Neural progenitor cell (in vitro differentiated cells): ENCODE measurements around the gene DLX5. TPM values are rescaled to one million over a fixed set of nuclear protein-coding genes. Genes with fewer than 3 reads are reported as not detected.

ENCODE experiments used
- DNase-seq: peaks from one replicate; pipeline ENCODE4 v3.0.0-alpha.2; 2016; ENCODE audit warnings: low spot score
- H2AFZ ChIP-seq: fragments of 200-600 bp; sonication (generic); replicated peaks from 2 replicates; pipeline ENCODE4 v1.6.1; 2016; ENCODE audit warnings: antibody characterized with exemption
- H3F3A ChIP-seq: fragments of 200-600 bp; sonication (generic); 2 replicates; pipeline ENCODE4 v1.6.1; 2016; ENCODE audit warnings: antibody characterized with exemption, low read depth
- H3K27ac ChIP-seq: fragments of 200-600 bp; sonication (generic); 2 replicates; pipeline ENCODE4 v1.5.1; 2016; ENCODE audit warnings: mild to moderate bottlenecking
- H3K27me3 ChIP-seq: fragments of 200-600 bp; sonication (generic); 2 replicates; pipeline ENCODE4 v1.6.1; 2016; ENCODE audit warnings: mild to moderate bottlenecking, moderate library complexity
- H3K36me3 ChIP-seq: fragments of 200-600 bp; sonication (generic); 2 replicates; pipeline ENCODE4 v1.5.1; 2016
- H3K4me1 ChIP-seq: fragments of 200-600 bp; sonication (generic); 2 replicates; pipeline ENCODE4 v1.6.1; 2016; ENCODE audit warnings: mixed run types
- H3K4me2 ChIP-seq: fragments of 200-600 bp; sonication (generic); 2 replicates; pipeline ENCODE4 v1.6.1; 2016
- H3K4me3 ChIP-seq: fragments of 200-600 bp; sonication (generic); 2 replicates; pipeline ENCODE4 v1.5.1; 2016
- H3K79me2 ChIP-seq: fragments of 200-600 bp; sonication (generic); 2 replicates; pipeline ENCODE4 v1.6.1; 2016; ENCODE audit warnings: low read depth
- H3K9ac ChIP-seq: fragments of 200-600 bp; sonication (generic); 2 replicates; pipeline ENCODE4 v1.6.1; 2016
- H3K9me3 ChIP-seq: fragments of 200-600 bp; sonication (generic); 2 replicates; pipeline ENCODE4 v1.5.1; 2016; ENCODE audit warnings: low read depth
- H4K20me1 ChIP-seq: fragments of 200-600 bp; sonication (generic); 2 replicates; pipeline ENCODE4 v1.6.1; 2016; ENCODE audit warnings: low read depth
- H3K27ac Mint-ChIP-seq: 3 replicates; pipeline ENCODE4 v1.8.0; 2021; ENCODE audit warnings: mixed read lengths
- H3K27me3 Mint-ChIP-seq: 2 replicates; pipeline ENCODE4 v1.8.0; 2022; ENCODE audit warnings: low read depth, mild to moderate bottlenecking, inconsistent platforms, moderate library complexity, mixed read lengths; ENCODE audit not compliant: insufficient read depth
- H3K36me3 Mint-ChIP-seq: 3 replicates; pipeline ENCODE4 v1.8.0; 2021; ENCODE audit warnings: mixed read lengths
- H3K4me1 Mint-ChIP-seq: 3 replicates; pipeline ENCODE4 v1.8.0; 2021; ENCODE audit warnings: mixed read lengths
- H3K4me3 Mint-ChIP-seq: 3 replicates; pipeline ENCODE4 v1.8.0; 2021; ENCODE audit warnings: mild to moderate bottlenecking, moderate library complexity, mixed read lengths
- H3K9me3 Mint-ChIP-seq: 3 replicates; pipeline ENCODE4 v1.8.0; 2020; ENCODE audit warnings: mixed read lengths
- EZH2 ChIP-seq: fragments of 200-600 bp; sonication (generic); IDR thresholded peaks from 2 replicates; pipeline ENCODE4 v1.6.1; 2017; ENCODE audit warnings: antibody characterized with exemption, mild to moderate bottlenecking, moderate library complexity
- EZH2phosphoT487 ChIP-seq: fragments of 200-600 bp; sonication (generic); IDR thresholded peaks from 2 replicates; pipeline ENCODE4 v1.6.1; 2017; ENCODE audit warnings: antibody characterized with exemption
- total RNA-seq: library from RNA; depleted of rRNA; stranded (reverse); fragments of >200 nt; gene quantifications from 2 replicates; pipeline ENCODE4 v1.2.3, GENCODE V29; 2015; ENCODE audit warnings: low replicate concordance
- TF ChIP-seq, protein P1 (sequence below): fragments of 200-600 bp; sonication (generic); IDR thresholded peaks from 2 replicates; pipeline ENCODE4 v1.5.1; 2017; ENCODE audit warnings: antibody characterized with exemption, mild to moderate bottlenecking

The DLX5 gene
- total RNA-seq, 1 donor from 2014 or later: not detected

GRCh38 chr7:97001656-97002554 is 22.7 kb downstream of the DLX5 start:
- peak; percentile 69 for DNase-seq
- Histone ChIP-seq H2AFZ (no peak overlapping the region), H4K20me1 (peaks cover 87% of the 10 kb centered on the region), H3K27ac (no peak overlapping the region), H3K4me2 (peak overlapping the region; percentile 31), H3K79me2 (no peaks in the 10 kb centered on the region), H3K9ac (no peak overlapping the region), H3F3A (peaks cover 57% of the 10 kb centered on the region), H3K9me3 (no peaks in the 10 kb centered on the region), H3K36me3 (no peaks in the 10 kb centered on the region), H3K4me1 (peaks cover 28% of the 10 kb centered on the region), H3K4me3 (no peak overlapping the region), H3K27me3 (peaks cover 100% of the 10 kb centered on the region)
- H3K4me1 Mint-ChIP-seq: peaks cover 8% of the 10 kb centered on the region
- TF ChIP-seq, protein P1, sequence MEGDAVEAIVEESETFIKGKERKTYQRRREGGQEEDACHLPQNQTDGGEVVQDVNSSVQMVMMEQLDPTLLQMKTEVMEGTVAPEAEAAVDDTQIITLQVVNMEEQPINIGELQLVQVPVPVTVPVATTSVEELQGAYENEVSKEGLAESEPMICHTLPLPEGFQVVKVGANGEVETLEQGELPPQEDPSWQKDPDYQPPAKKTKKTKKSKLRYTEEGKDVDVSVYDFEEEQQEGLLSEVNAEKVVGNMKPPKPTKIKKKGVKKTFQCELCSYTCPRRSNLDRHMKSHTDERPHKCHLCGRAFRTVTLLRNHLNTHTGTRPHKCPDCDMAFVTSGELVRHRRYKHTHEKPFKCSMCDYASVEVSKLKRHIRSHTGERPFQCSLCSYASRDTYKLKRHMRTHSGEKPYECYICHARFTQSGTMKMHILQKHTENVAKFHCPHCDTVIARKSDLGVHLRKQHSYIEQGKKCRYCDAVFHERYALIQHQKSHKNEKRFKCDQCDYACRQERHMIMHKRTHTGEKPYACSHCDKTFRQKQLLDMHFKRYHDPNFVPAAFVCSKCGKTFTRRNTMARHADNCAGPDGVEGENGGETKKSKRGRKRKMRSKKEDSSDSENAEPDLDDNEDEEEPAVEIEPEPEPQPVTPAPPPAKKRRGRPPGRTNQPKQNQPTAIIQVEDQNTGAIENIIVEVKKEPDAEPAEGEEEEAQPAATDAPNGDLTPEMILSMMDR: no peak
- peak; percentile 90 for TF ChIP-seq EZH2phosphoT487
- TF ChIP-seq EZH2: peak; percentile 95
- peaks cover 91% of the 10 kb centered on the region for H3K27me3 Mint-ChIP-seq
- no peak overlapping the region for H3K27ac Mint-ChIP-seq
- H3K36me3 Mint-ChIP-seq: no peaks in the 10 kb centered on the region
- no peak overlapping the region for H3K4me3 Mint-ChIP-seq
- no peaks in the 10 kb centered on the region for H3K9me3 Mint-ChIP-seq

- H3K4me1 Mint-ChIP-seq: peaks cover 8% of the 10 kb centered on the region
- H3K4me1 ChIP-seq: peaks cover 30% of the 10 kb centered on the region
- peaks cover 2% of the 10 kb centered on the region for H3K9me3 Mint-ChIP-seq
- H4K20me1 ChIP-seq: peaks cover 90% of the 10 kb centered on the region
- no peak overlapping the region for H3K4me3 Mint-ChIP-seq
- no peaks in the 10 kb centered on the region for H3K36me3 Mint-ChIP-seq
- no peak overlapping the region for H3K4me3 ChIP-seq
- TF ChIP-seq EZH2phosphoT487: no peak
- no peak for TF ChIP-seq EZH2
- TF ChIP-seq, protein P1: no peak
- H3K27me3 ChIP-seq: peaks cover 100% of the 10 kb centered on the region
- H3K36me3 ChIP-seq: no peaks in the 10 kb centered on the region
- no peak overlapping the region for H3K4me2 ChIP-seq
- H3K27ac Mint-ChIP-seq: no peak overlapping the region
- peaks cover 60% of the 10 kb centered on the region for H3F3A ChIP-seq
- H3K9me3 ChIP-seq: no peaks in the 10 kb centered on the region
- peaks cover 94% of the 10 kb centered on the region for H3K27me3 Mint-ChIP-seq
- H3K79me2 ChIP-seq: no peaks in the 10 kb centered on the region
- no peak overlapping the region for H3K27ac ChIP-seq
- no peak overlapping the region for H2AFZ ChIP-seq
- H3K9ac ChIP-seq: no peak overlapping the region
- DNase-seq: peak; percentile 23
Observed at GRCh38 chr7:97001221-97001620, 23.4 kb downstream of the DLX5 start.

DNA sequence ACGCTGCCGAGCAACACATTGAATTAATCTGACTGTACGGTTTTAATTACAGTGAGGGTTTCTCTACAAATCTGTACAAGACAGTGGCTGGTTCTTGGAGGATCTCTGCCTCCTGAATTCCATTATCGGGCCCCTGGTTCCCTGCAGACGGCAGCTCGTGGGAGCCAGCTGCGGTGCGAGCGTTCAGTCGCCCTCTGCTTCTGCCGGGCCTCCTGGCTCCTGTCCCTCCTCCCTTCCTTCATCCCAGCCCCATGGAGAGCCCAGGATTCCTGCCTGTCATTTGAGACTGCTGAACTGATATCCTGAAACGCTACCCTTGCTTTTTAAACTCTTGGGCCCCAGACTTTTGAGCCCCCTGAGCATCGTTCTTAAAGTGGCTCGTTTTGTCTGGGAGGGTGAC is 25.9 kb downstream of the DLX5 start:
- no peak overlapping the region for H3K27ac Mint-ChIP-seq
- Histone ChIP-seq H3K4me1 (peaks cover 29% of the 10 kb centered on the region), H3K9me3 (no peaks in the 10 kb centered on the region), H3K27ac (no peak overlapping the region), H3K79me2 (no peaks in the 10 kb centered on the region), H3F3A (peaks cover 50% of the 10 kb centered on the region), H4K20me1 (peaks cover 98% of the 10 kb centered on the region), H3K4me2 (peak overlapping the region; percentile 44), H2AFZ (no peak overlapping the region), H3K9ac (no peak overlapping the region), H3K36me3 (no peaks in the 10 kb centered on the region), H3K4me3 (no peak overlapping the region), H3K27me3 (peaks cover 100% of the 10 kb centered on the region)
- no peak overlapping the region for H3K4me3 Mint-ChIP-seq
- TF ChIP-seq, protein P1: no peak
- peak; percentile 13 for TF ChIP-seq EZH2phosphoT487
- H3K36me3 Mint-ChIP-seq: no peaks in the 10 kb centered on the region
- peaks cover 93% of the 10 kb centered on the region for H3K27me3 Mint-ChIP-seq
- DNase-seq: peak; percentile 77
- H3K9me3 Mint-ChIP-seq: peaks cover 6% of the 10 kb centered on the region
- peaks cover 5% of the 10 kb centered on the region for H3K4me1 Mint-ChIP-seq
